Activated CD4-positive, alpha-beta T cell treated with anti-CD3 and anti-CD28 coated beads, Interleukin-2, amount 10 ng/mL, durations not matched to agents 24 days and 14 days (primary cell): ENCODE measurements around the gene DISP2. TPM values are rescaled to one million over a fixed set of nuclear protein-coding genes. Genes with fewer than 3 reads are reported as not detected.
A peak's percentile ranks its signal among the peaks of the same experiment; 100 is the strongest.

Source experiments
- DNase-seq: peaks from one replicate; pipeline ENCODE4 v3.0.0; 2022
- H3K27ac Mint-ChIP-seq: one replicate; pipeline ENCODE4 v1.8.0; 2022; ENCODE audit warnings: mild to moderate bottlenecking, mixed read lengths
- H3K27me3 Mint-ChIP-seq: one replicate; pipeline ENCODE4 v1.8.0; 2022; ENCODE audit warnings: mixed read lengths
- H3K36me3 Mint-ChIP-seq: one replicate; pipeline ENCODE4 v1.8.0; 2022; ENCODE audit warnings: low read depth, mild to moderate bottlenecking, mixed read lengths
- H3K4me1 Mint-ChIP-seq: one replicate; pipeline ENCODE4 v1.8.0; 2021; ENCODE audit warnings: mixed read lengths
- H3K4me3 Mint-ChIP-seq: one replicate; pipeline ENCODE4 v1.8.0; 2022; ENCODE audit warnings: mild to moderate bottlenecking, moderate library complexity, mixed read lengths
- H3K9me3 Mint-ChIP-seq: one replicate; pipeline ENCODE4 v1.8.0; 2021; ENCODE audit warnings: mixed read lengths
- intact Hi-C: fragments of 100-400 bp; cut with micrococcal nuclease; formaldehyde crosslinking; loops from one replicate; pipeline ENCODE4 v1.15.1; 2023
- total RNA-seq: library from RNA; stranded (reverse); gene quantifications from 2 replicates; pipeline ENCODE4 v1.2.3, GENCODE V29; 2022

DISP2 gene, protein sequence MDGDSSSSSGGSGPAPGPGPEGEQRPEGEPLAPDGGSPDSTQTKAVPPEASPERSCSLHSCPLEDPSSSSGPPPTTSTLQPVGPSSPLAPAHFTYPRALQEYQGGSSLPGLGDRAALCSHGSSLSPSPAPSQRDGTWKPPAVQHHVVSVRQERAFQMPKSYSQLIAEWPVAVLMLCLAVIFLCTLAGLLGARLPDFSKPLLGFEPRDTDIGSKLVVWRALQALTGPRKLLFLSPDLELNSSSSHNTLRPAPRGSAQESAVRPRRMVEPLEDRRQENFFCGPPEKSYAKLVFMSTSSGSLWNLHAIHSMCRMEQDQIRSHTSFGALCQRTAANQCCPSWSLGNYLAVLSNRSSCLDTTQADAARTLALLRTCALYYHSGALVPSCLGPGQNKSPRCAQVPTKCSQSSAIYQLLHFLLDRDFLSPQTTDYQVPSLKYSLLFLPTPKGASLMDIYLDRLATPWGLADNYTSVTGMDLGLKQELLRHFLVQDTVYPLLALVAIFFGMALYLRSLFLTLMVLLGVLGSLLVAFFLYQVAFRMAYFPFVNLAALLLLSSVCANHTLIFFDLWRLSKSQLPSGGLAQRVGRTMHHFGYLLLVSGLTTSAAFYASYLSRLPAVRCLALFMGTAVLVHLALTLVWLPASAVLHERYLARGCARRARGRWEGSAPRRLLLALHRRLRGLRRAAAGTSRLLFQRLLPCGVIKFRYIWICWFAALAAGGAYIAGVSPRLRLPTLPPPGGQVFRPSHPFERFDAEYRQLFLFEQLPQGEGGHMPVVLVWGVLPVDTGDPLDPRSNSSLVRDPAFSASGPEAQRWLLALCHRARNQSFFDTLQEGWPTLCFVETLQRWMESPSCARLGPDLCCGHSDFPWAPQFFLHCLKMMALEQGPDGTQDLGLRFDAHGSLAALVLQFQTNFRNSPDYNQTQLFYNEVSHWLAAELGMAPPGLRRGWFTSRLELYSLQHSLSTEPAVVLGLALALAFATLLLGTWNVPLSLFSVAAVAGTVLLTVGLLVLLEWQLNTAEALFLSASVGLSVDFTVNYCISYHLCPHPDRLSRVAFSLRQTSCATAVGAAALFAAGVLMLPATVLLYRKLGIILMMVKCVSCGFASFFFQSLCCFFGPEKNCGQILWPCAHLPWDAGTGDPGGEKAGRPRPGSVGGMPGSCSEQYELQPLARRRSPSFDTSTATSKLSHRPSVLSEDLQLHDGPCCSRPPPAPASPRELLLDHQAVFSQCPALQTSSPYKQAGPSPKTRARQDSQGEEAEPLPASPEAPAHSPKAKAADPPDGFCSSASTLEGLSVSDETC (N-terminal part only)
- total RNA-seq = 0.02 and 0.05 TPM in 2 replicates

DNA sequence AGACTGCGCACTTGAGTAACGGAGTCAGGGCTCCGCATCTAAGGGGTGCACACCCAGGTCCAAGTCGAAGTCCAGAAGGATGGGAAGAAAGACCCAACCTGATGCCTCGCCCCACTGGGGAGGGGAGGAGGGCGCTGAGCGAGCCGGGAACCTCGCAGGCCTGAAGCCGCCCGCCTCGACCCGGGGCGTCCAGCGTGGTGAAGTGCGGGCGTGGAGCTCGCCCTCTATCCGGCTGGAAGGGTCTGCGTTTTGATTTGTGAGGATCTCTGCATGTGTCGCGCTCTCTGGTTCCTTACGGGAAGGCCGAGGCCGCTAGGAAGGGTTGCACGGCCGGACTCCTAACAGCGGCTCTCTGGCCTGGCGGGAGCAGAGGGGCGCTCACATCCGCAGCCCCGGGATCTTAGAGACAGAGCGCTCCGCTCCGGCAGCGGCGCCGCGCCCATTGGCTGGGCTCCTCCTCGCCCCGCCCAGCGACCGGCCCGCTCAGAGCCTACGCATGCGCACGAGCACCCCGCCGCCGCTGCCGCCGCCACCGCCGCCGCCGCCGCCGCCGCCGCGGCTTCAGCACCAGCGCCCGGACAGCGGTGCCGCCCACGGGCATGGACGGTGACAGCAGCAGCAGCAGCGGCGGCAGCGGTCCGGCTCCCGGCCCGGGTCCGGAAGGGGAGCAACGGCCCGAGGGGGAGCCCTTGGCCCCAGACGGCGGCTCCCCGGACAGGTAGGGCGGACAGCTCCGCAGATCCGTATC, at the start of gene DISP2:
DISP2 (plus strand) TSS at position 497 of the 748 bp plus-strand sequence; CDS start at position 600, 103 bp downstream.
- Mint-ChIP-seq H3K4me3 (peak within 1 kb of the TSS; percentile 82), H3K27me3 (peaks cover 34% of the 10 kb centered on the region), H3K9me3 (no peaks in the 10 kb centered on the region), H3K27ac (peak within 1 kb of the TSS; percentile 45), H3K4me1 (peaks cover 21% of the 10 kb centered on the region), H3K36me3 (no peaks in the 10 kb centered on the region)
- intact Hi-C loops = loop anchor here (1.0 kb wide), 2 partner anchors 14 to 24 kb away; partner anchors contain the start of gene KNSTRN
- DNase-seq = peak; percentile 97

DNA sequence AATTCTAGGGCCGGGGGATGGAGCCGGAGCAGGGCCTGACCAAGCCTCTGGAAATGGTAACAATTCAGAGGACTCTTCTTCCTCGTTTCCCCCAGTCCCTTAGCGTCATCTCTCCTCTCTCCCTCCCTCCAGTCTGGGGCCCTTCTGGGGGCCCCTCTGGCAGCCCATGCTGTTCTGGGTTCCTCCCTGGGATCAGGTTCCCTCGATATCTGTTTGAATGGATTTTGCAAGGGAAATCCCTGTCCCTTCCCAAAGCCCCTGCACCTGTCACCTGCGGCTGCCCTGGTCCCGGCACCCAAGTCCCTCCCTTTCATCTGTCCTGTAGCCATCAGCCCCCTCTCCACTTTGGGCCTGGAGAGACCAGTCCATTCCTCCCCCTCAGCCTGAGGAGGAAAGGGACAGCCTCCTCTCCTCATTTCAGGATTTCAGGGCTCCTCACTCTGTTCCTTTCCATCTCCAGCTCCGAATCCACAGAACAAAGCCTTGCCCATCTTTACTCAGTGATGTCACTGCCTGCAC, 48.6 kb upstream of the DISP2 start:
- no peak for DNase-seq
- Mint-ChIP-seq H3K27ac (peak overlapping the region; percentile 98), H3K9me3 (no peaks in the 10 kb centered on the region), H3K4me1 (peaks cover 27% of the 10 kb centered on the region), H3K4me3 (peak overlapping the region; percentile 92), H3K36me3 (no peaks in the 10 kb centered on the region), H3K27me3 (peaks cover 26% of the 10 kb centered on the region)
- intact Hi-C loops = no loop called here

DNA sequence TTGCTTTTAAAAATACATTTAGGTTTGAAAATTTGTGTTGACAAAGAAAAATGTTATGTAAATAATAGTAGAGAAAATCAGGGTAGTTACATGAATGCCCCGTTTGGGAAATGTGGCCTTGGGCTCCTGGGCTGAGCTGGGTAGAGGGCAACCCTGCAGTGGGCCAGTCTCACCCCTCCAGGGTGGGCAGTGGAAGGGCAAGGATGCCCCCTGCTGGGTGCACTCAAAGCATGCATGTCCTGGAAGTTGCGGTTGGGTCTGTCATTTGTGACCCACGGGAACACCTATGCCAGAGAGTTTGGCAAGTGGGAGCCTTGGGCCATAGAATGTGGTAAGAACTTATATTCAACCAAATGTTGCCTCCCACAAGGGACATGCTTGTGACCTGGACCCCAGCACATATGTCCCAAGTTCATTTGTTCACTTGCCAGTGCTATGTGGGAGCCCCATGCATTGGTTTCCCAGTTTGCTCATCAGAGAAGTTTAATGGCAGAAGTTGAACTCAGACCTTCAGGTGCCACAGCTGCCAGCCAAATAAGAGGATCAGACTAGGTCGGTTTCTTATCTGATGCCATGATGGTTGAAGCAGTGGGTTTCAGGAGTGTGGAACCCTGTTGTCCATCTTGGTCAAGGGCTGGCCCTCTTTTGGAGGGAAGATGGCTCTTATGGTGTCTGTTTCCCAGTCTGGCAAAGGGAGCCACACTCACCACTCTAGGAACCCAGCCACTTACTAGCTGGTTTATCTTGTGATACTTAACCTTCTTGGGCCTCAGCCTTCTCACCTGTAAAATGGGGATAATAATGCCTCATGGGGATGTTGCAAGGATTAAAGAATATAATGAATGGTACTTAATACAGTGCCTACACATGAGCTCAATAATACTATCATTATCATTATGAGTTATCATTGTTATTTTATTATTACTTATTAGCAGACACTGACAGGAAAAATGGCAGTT, 47.7 kb upstream of the DISP2 start:
- Mint-ChIP-seq H3K27me3 (peaks cover 32% of the 10 kb centered on the region), H3K27ac (no peak overlapping the region), H3K4me3 (peak overlapping the region; percentile 92), H3K36me3 (no peaks in the 10 kb centered on the region), H3K9me3 (no peaks in the 10 kb centered on the region), H3K4me1 (peaks cover 28% of the 10 kb centered on the region)
- DNase-seq = peak; percentile 90
- intact Hi-C loops = loop anchor here (1.0 kb wide), 2 partner anchors 11 to 31 kb away; no protein-coding TSS in a partner anchor

DNA sequence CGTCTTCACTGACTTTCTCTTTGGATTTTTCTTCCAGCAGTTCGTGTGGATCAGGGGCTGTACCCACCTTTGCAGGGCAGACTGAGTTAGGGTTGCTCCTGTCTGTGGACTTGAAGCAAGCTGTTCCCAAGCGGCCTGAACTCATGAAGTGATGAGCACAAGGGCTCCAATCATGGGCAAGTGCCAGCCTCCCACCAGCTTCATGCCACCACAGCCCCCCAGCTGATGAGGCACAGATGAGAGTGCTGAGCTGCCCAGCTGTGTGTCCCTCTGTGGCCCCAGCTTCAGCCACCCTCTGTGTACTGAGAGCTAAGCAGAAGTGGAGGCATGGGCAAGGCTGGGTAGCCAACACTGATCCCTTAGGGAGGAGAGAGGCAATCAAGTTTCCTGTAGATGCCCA, 47.0 kb upstream of the DISP2 start:
- H3K36me3 Mint-ChIP-seq = no peaks in the 10 kb centered on the region
- H3K4me3 Mint-ChIP-seq = no peak overlapping the region

DNA sequence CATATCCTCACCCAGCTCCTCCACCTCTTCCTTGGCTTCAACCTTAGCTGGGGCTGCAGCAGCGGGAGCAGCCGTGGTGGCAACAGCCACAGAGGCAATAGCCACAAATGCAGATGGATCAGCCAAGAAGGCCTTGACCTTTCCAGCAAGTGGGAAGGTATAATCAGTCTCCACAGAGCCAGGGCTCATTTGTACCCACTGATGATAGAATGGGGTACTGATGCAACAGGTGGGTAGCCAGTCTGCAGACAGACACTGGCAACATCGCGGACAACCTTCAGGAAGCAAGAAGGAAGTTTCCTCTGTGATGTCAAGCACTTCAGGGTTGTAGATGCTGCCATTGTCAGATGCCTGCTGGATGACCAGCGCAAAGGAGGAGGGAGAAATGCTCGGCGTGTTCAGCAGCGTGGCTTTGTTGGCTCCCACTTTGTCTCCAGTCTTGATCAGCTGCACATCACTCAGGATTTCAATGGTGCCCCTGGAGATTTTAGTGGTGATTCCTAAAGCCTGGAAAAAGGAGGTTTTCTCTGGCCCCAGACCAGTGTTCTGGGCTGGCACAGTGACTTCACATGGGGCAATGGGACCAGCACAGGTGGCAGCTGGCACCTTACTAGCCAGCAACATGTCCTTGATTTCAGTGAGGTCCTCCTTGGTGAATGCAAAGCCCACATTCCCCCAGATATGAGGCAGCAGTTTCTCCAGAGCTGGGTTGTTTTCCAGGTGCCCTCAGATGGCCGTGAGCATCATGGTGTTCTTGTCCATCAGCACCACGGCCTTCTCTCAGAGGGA, 45.5 kb upstream of the DISP2 start:
- intact Hi-C loops = no loop called here

More for the DNA sequence above, 47.0 kb upstream of the DISP2 start:
- Mint-ChIP-seq H3K27me3 (peaks cover 39% of the 10 kb centered on the region), H3K9me3 (no peaks in the 10 kb centered on the region), H3K4me1 (peaks cover 27% of the 10 kb centered on the region), H3K27ac (no peak overlapping the region)
- DNase-seq = no peak
- intact Hi-C loops = loop anchor here (1.0 kb wide), 2 partner anchors 10 to 32 kb away; no protein-coding TSS in a partner anchor

DNA sequence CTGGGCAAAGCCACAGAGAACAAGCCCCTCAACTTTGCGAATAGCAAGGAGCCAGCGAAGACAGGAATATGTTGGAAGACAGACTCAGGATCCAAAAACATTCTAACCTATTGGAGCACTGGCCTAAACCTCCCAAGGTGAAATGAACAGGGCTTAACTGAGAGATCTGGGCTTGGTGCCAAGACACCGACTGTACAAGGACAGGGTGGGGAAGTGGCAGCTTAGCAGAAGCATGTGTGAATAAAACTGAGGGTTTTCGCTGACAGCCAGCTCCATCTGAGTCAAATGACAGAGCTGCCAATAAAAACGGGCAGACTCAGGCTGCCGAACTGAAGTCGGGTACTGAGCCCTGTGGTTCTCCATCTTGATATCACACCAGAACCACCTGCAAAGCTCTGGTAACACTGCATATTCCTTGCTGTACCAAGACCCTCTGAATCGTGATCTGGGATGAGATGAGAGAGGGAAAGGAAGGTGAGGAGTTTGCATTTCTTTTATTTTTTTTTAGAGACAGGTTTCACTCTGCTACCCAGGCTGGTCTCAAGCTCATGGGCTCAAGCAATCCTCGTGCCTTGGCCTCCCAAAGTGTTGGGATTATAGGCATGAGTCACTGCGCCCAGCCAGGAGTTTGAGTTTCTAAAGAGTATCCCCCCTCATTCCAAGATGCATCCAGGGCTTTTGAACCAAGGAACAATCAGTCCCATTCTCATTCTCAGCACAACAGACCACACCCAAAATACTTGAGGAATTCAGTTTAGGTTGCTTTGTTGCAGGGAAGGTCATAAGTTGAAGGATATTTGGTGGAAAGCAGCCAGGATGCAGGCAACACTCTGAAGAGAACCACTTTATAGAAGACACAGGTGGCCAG, 44.3 kb upstream of the DISP2 start:
- intact Hi-C loops = no loop called here
- Mint-ChIP-seq H3K4me1 (peaks cover 15% of the 10 kb centered on the region), H3K27me3 (peaks cover 60% of the 10 kb centered on the region), H3K9me3 (no peaks in the 10 kb centered on the region), H3K36me3 (no peaks in the 10 kb centered on the region), H3K4me3 (no peak overlapping the region), H3K27ac (no peak overlapping the region)
- no peak for DNase-seq

More for the DNA sequence above, 45.5 kb upstream of the DISP2 start:
- H3K4me1 Mint-ChIP-seq = peaks cover 18% of the 10 kb centered on the region
- no peak overlapping the region for H3K27ac Mint-ChIP-seq
- peaks cover 53% of the 10 kb centered on the region for H3K27me3 Mint-ChIP-seq
- no peaks in the 10 kb centered on the region for H3K9me3 Mint-ChIP-seq
- DNase-seq = no peak
- H3K4me3 Mint-ChIP-seq = no peak overlapping the region
- no peaks in the 10 kb centered on the region for H3K36me3 Mint-ChIP-seq

DNA sequence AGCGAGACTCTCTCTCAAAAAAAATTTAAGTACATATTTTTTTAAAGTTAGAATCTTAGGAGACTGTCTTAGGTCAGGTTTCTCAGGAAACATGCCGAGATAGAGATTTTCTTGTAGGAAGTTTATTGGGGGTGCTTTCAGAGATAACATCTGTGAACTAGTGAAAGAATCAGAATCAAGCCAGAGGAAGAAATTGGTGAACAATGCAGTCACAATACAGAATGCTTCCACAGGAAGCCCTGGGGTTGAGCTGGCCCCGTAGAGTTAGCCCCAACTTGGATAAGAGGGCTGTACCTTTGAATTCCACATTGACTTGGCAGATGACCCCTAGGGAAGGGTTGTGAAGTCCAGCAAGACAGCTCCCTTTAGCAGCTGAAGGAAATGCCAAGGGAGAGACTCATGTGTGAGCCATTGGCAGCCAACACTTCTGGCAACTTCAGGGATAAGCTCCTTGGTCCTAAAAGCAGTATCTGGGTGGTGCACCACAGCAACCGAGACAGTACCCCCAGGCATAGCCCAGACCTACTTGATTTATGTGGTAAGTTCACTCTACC, 43.2 kb upstream of the DISP2 start:
- no peak for DNase-seq
- no peaks in the 10 kb centered on the region for H3K36me3 Mint-ChIP-seq
- no peak overlapping the region for H3K4me3 Mint-ChIP-seq
- no peak overlapping the region for H3K27ac Mint-ChIP-seq
- H3K27me3 Mint-ChIP-seq = peaks cover 64% of the 10 kb centered on the region
- H3K9me3 Mint-ChIP-seq = no peaks in the 10 kb centered on the region
- H3K4me1 Mint-ChIP-seq = peaks cover 6% of the 10 kb centered on the region
- intact Hi-C loops = no loop called here

DNA sequence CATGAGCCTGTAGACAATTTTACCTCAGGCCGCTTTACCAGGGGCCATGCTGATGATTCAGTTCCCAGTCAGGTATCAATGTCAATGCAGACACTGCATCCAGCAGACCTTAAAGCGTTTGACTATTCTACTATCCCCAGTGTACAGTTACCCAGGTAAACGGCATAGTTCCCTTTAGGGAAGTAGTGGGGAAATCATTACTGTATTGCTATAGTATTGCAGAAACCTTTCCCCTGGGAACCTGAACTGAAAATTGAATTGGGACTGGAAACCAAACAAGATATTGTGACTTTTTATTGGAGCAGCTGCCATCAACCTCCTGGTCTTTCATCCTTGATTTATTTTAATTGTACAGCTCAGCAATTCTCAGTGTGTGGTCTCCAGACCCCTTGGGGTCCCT, 41.1 kb upstream of the DISP2 start:
- no peaks in the 10 kb centered on the region for H3K36me3 Mint-ChIP-seq
- DNase-seq = no peak
- no peaks in the 10 kb centered on the region for H3K9me3 Mint-ChIP-seq
- peaks cover 64% of the 10 kb centered on the region for H3K27me3 Mint-ChIP-seq
- H3K4me1 Mint-ChIP-seq = peaks cover 12% of the 10 kb centered on the region
- intact Hi-C loops = no loop called here
- no peak overlapping the region for H3K27ac Mint-ChIP-seq
- no peak overlapping the region for H3K4me3 Mint-ChIP-seq

DNA sequence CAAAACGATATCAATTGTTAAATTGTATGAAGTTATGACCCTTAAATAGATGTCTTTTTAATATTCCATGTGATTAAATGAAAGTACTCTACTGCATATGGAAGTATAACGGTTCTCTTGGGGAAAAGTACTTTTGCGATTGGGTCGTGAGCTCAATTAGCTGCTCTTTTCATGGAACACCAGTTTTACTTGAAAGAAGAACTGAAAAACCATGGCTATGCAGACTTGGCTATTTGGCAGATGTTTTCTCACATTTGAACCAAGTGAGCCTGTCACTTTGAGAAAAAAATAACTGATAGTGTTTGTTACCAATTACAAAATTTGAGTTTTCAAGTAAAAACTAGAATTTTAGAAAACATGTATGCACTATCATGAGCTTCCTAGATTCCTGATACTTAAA, 40.4 kb upstream of the DISP2 start:
- no peak overlapping the region for H3K4me3 Mint-ChIP-seq
- H3K9me3 Mint-ChIP-seq = no peaks in the 10 kb centered on the region
- DNase-seq = no peak
- H3K36me3 Mint-ChIP-seq = no peaks in the 10 kb centered on the region
- no peak overlapping the region for H3K27ac Mint-ChIP-seq
- peaks cover 60% of the 10 kb centered on the region for H3K27me3 Mint-ChIP-seq
- H3K4me1 Mint-ChIP-seq = peaks cover 17% of the 10 kb centered on the region
- intact Hi-C loops = no loop called here

DNA sequence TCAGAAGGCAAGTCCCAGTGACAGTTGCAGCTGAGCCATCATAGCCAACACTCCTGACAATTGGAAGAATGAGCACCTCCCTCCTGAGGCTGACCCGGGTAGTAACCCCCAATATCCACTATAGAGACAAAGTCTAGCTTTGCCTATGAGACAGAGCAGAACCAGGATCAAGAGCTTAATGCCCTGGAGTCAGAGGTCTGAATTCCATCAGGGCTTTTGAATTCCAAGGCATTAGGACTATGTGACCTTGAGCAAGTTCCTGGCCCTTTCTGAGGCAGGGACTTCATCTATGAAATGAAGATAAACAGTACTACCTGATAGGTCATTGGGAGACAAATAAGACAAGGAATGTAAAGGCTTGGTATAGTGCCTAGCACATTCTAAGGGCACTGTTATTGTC, 37.6 kb upstream of the DISP2 start:
- H3K36me3 Mint-ChIP-seq = peaks cover 3% of the 10 kb centered on the region
- H3K27me3 Mint-ChIP-seq = peaks cover 41% of the 10 kb centered on the region
- no peak overlapping the region for H3K27ac Mint-ChIP-seq
- DNase-seq = no peak
- H3K4me1 Mint-ChIP-seq = peaks cover 22% of the 10 kb centered on the region
- H3K4me3 Mint-ChIP-seq = no peak overlapping the region
- H3K9me3 Mint-ChIP-seq = no peaks in the 10 kb centered on the region
- intact Hi-C loops = loop anchor here (5.0 kb wide), 3 partner anchors 38 to 273 kb away; partner anchors contain the start of gene ANKRD63
